Endodermal cell (in vitro differentiated cells): ENCODE results near the gene SAMD4B. TPM values are rescaled to one million over a fixed set of nuclear protein-coding genes. Genes with fewer than 3 reads are reported as not detected.

Experiments used
- DNase-seq: peaks from one replicate; pipeline ENCODE4 v3.0.0-alpha.2; 2017
- H3K27ac ChIP-seq: 2 replicates; pipeline ENCODE4 v1.5.1; 2013; ENCODE audit warnings: mild to moderate bottlenecking, low read depth, low read length, moderate library complexity
- H3K27me3 ChIP-seq: 2 replicates; pipeline ENCODE4 v1.6.1; 2013; ENCODE audit warnings: mild to moderate bottlenecking, low read length, moderate library complexity; ENCODE audit not compliant: insufficient read depth, control insufficient read depth, poor library complexity, severe bottlenecking
- H3K36me3 ChIP-seq: 2 replicates; pipeline ENCODE4 v1.7.0; 2013; ENCODE audit warnings: mild to moderate bottlenecking, low read length, moderate library complexity; ENCODE audit not compliant: control insufficient read depth, insufficient read depth
- H3K4me1 ChIP-seq: one replicate; pipeline ENCODE4 v1.7.0; 2013; ENCODE audit warnings: low read length; ENCODE audit not compliant: control insufficient read depth, insufficient read depth
- H3K4me3 ChIP-seq: 2 replicates; pipeline ENCODE4 v1.5.1; 2013; ENCODE audit warnings: mild to moderate bottlenecking, low read length, moderate library complexity
- H3K9ac ChIP-seq: 2 replicates; pipeline ENCODE4 v1.6.1; 2013; ENCODE audit warnings: mild to moderate bottlenecking, low read length, moderate library complexity; ENCODE audit not compliant: poor library complexity, severe bottlenecking; ENCODE audit errors: extremely low read depth
- H3K9me3 ChIP-seq: 2 replicates; pipeline ENCODE4 v1.6.1; 2013; ENCODE audit warnings: mild to moderate bottlenecking, low read length, moderate library complexity; ENCODE audit not compliant: control insufficient read depth
- H3K27ac Mint-ChIP-seq: 2 replicates; pipeline ENCODE4 v1.8.0; 2020; ENCODE audit warnings: mixed read lengths
- H3K27me3 Mint-ChIP-seq: 2 replicates; pipeline ENCODE4 v1.8.0; 2021; ENCODE audit warnings: mild to moderate bottlenecking, mixed read lengths; ENCODE audit not compliant: insufficient read depth
- H3K36me3 Mint-ChIP-seq: 2 replicates; pipeline ENCODE4 v1.8.0; 2020; ENCODE audit warnings: low read depth, mixed read lengths
- H3K4me1 Mint-ChIP-seq: 2 replicates; pipeline ENCODE4 v1.8.0; 2020; ENCODE audit warnings: mixed read lengths
- H3K4me3 Mint-ChIP-seq: 2 replicates; pipeline ENCODE4 v1.8.0; 2020; ENCODE audit warnings: mild to moderate bottlenecking, moderate library complexity, mixed read lengths
- H3K9me3 Mint-ChIP-seq: 2 replicates; pipeline ENCODE4 v1.8.0; 2020; ENCODE audit warnings: mild to moderate bottlenecking, mixed read lengths
- WGBS, 2 experiments: methylation state at CpG; one replicate each; pipeline versions ENCODE4 v1.1.5 to v1.1.7; 2013; ENCODE audit warnings: missing lambda C conversion rate in 2 of 2, mixed read lengths in 1 of 2; ENCODE audit not compliant: insufficient coverage in 1 of 2, insufficient read length in 1 of 2; 5-methylcytosine and 5-hydroxymethylcytosine counted together
- total RNA-seq, 2 donors: library from RNA; stranded (reverse); fragmentation: NEBNext Ultra II Directional in 1 of 2; extraction: Animal tissue kit (Norgen Biotek cat#: 25700) in 1 of 2; gene quantifications; 2 replicates in 1 of 2; 3 replicates in 1 of 2; pipeline ENCODE4 v1.2.1, GENCODE V29; 2021
- TF ChIP-seq, protein P1 (sequence below): fragments of 200-600 bp; sonication (generic); conservative IDR thresholded peaks from 2 replicates; pipeline ENCODE4 v1.5.0; 2021; ENCODE audit warnings: antibody characterized with exemption, mild to moderate bottlenecking

The SAMD4B gene
- total RNA-seq, 2 donors from 2014 or later = 155 to 159 TPM

DNA sequence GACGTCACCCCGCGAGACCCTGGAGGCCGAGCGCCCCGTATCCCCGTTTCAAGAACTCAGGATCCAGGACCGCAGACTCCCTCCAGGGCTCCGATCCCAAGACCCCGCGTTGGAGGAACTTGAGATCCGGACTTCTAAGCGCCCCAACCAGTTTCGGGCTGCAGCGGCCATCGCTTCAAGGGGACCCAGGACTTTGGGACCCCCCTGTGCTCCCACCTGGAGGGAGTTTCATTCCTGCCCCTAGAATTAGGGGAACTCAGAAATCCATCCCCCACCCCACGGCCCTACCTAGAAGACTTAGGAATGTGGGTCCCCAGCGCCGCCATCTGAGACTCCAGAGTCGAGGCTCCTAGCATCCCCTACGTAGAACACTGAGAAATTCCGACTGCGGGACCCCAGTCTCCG lies 70.6 kb downstream of the SAMD4B start:
- Histone ChIP-seq H3K4me3 (peak overlapping the region; percentile 98), H3K9me3 (no peaks in the 10 kb centered on the region), H3K36me3 (peaks cover 30% of the 10 kb centered on the region), H3K4me1 (peaks cover 8% of the 10 kb centered on the region), H3K9ac (peak overlapping the region; percentile 98), H3K27me3 (no peaks in the 10 kb centered on the region), H3K27ac (peak overlapping the region; percentile 94)
- H3K4me1 Mint-ChIP-seq = peaks cover 36% of the 10 kb centered on the region
- 0 to 2% methylated on average over 23 to 24 of the region's 24 CpGs for WGBS, 2 experiments
- no peaks in the 10 kb centered on the region for H3K9me3 Mint-ChIP-seq
- peak overlapping the region; percentile 91 for H3K4me3 Mint-ChIP-seq
- TF ChIP-seq, protein P1, sequence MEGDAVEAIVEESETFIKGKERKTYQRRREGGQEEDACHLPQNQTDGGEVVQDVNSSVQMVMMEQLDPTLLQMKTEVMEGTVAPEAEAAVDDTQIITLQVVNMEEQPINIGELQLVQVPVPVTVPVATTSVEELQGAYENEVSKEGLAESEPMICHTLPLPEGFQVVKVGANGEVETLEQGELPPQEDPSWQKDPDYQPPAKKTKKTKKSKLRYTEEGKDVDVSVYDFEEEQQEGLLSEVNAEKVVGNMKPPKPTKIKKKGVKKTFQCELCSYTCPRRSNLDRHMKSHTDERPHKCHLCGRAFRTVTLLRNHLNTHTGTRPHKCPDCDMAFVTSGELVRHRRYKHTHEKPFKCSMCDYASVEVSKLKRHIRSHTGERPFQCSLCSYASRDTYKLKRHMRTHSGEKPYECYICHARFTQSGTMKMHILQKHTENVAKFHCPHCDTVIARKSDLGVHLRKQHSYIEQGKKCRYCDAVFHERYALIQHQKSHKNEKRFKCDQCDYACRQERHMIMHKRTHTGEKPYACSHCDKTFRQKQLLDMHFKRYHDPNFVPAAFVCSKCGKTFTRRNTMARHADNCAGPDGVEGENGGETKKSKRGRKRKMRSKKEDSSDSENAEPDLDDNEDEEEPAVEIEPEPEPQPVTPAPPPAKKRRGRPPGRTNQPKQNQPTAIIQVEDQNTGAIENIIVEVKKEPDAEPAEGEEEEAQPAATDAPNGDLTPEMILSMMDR = no peak
- H3K36me3 Mint-ChIP-seq = peaks cover 36% of the 10 kb centered on the region
- no peaks in the 10 kb centered on the region for H3K27me3 Mint-ChIP-seq
- DNase-seq = no peak
- peak overlapping the region; percentile 93 for H3K27ac Mint-ChIP-seq

DNA sequence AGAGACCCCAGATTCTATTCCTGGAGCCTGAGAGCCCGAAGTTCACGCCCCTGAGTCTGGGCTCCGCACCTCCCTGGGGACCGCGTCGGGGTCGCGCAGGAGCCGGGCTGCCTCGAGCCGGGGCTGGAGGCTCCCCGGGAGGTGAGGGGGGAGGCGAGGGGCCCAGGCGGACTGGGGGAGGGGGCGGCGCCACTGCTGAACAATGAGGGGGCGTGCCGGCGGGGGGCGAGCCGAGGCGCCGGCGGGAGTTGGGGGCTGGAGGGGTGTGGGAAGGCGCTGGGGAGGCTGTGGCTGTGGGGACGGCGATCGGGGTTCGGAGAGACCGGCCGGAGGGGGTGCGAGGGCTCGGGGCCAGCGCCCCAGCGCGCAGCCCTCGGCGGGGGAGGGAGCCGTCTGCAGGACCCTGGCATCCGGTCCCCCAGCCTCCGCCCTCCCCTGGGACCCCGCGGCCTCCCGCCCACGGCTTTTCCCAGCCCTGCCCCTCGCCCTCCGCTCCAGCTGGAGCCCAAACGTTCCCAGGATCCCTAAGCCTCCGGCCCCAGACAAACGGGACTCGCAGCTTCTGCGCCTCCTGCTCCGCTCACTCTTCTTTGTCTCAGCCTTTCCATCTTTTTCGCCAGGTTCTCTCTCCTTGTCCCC lies 71.2 kb downstream of the SAMD4B start:
- peaks cover 6% of the 10 kb centered on the region for H3K4me1 ChIP-seq
- peaks cover 32% of the 10 kb centered on the region for H3K4me1 Mint-ChIP-seq
- H3K36me3 Mint-ChIP-seq = peaks cover 37% of the 10 kb centered on the region
- peak overlapping the region; percentile 94 for H3K27ac Mint-ChIP-seq
- WGBS, 2 experiments = 0% methylated on average over 16 to 51 of the region's 54 CpGs
- H3K9me3 Mint-ChIP-seq = no peaks in the 10 kb centered on the region
- peak overlapping the region; percentile 91 for H3K4me3 Mint-ChIP-seq
- no peaks in the 10 kb centered on the region for H3K27me3 ChIP-seq
- H3K4me3 ChIP-seq = peak overlapping the region; percentile 98
- DNase-seq = peak; percentile 86
- TF ChIP-seq, protein P1 = no peak
- no peaks in the 10 kb centered on the region for H3K27me3 Mint-ChIP-seq
- H3K9ac ChIP-seq = peak overlapping the region; percentile 98
- no peaks in the 10 kb centered on the region for H3K9me3 ChIP-seq
- peaks cover 33% of the 10 kb centered on the region for H3K36me3 ChIP-seq
- peak overlapping the region; percentile 94 for H3K27ac ChIP-seq

DNA sequence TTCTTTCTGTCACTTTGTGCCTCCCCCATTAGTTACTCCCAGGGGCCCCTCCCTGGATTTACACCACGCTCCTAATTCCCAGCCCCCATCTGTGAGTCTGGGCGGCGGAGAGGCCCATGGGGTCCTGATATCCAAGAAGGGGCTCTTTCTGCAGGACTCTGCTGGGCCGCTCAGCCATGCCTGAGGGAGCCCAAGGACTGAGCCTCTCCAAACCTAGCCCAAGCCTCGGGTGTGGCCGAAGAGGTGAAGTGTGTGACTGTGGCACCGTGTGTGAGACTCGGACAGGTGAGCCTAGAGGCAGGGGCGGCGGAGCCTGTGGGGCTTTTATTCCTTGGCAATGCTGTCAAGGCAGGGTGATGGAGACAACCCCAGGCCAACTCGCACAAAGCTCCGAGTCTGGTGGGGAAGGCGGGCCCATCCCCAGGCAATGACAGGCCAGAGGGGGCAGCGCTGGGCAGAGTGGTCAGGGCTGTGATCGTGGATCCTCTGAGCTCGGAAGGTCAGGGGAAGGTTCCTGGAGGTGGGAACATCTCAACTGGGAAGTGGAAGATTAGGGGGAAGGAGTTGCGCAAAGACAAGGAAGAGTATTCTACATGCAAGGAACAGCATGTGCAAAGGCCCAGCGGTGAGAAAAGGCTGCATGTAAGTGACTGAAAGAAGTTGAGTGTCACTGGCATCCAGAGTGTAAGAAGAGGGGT lies 71.8 kb downstream of the SAMD4B start:
- H3K4me1 ChIP-seq = peaks cover 6% of the 10 kb centered on the region
- WGBS, 2 experiments = 21 to 36% methylated on average over 8 to 18 of the region's 18 CpGs
- Mint-ChIP-seq H3K4me3 (peak overlapping the region; percentile 91), H3K27me3 (no peaks in the 10 kb centered on the region), H3K36me3 (peaks cover 38% of the 10 kb centered on the region), H3K4me1 (peaks cover 26% of the 10 kb centered on the region), H3K9me3 (no peaks in the 10 kb centered on the region), H3K27ac (peak overlapping the region; percentile 94)
- H3K9me3 ChIP-seq = no peaks in the 10 kb centered on the region
- H3K9ac ChIP-seq = peak overlapping the region; percentile 98
- peak overlapping the region; percentile 98 for H3K4me3 ChIP-seq
- TF ChIP-seq, protein P1 = no peak
- H3K36me3 ChIP-seq = peaks cover 39% of the 10 kb centered on the region
- DNase-seq = peak; percentile 80
- H3K27me3 ChIP-seq = no peaks in the 10 kb centered on the region
- peak overlapping the region; percentile 94 for H3K27ac ChIP-seq
